Right ventricle myocardium superior (tissue), 1 donor: ENCODE results near the gene CHMP4A. TPM values are rescaled to one million over a fixed set of nuclear protein-coding genes. Genes with fewer than 3 reads are reported as not detected.

Experiments used
- ATAC-seq: fragments of 200-7000 bp; cut with Tn5 transposase; one replicate; pipeline ENCODE4 v1.9.1; 2020; ENCODE audit warnings: mild to moderate bottlenecking; ENCODE audit not compliant: poor library complexity
- DNase-seq: peaks from one replicate; pipeline ENCODE4 v3.0.0-alpha.2; 2020
- intact Hi-C: fragments of 100-400 bp; cut with DNase I; formaldehyde crosslinking; loops from one replicate; pipeline ENCODE4 v1.11.2; 2022
- long read RNA-seq: library from polyadenylated mRNA; unstranded; transcript quantifications from one replicate; pipeline ENCODE4 v2.0.0, GENCODE V29; 2021
- total RNA-seq: library from RNA; stranded (reverse); fragmentation: NEBNext Ultra II Directional; extraction: Animal tissue kit (Norgen Biotek cat#: 25700); gene quantifications from one replicate; pipeline ENCODE4 v1.2.1, GENCODE V29; 2021
- donor health status: DM: no; HTN: yes; CAD: no; lungs with severe emphysema.

CHMP4A gene
- total RNA-seq: 26.6 TPM
- long read RNA-seq, transcript CHMP4A-201 (6 exons, 1,393 nt): major isoform, 32 of 38 reads
- long read RNA-seq, partial matches to known transcripts: 1 of 38 reads
- long read RNA-seq, other reads (novel, unspliced or antisense): 5 of 38 reads

- intact Hi-C loops: no loop called here
- peak; percentile 92 for ATAC-seq
- peak; percentile 98 for DNase-seq
These were observed at the start of gene CHMP4A for GRCh38 chr14:24212924-24213865. CHMP4A (minus strand) TSS chr14:24213488; CDS start chr14:24213439, 49 bp downstream.

GRCh38 chr14:24261969-24262327 is 48.7 kb upstream of the CHMP4A start:
- ATAC-seq (no peak), DNase-seq (no peak)
- intact Hi-C loops: no loop called here

GRCh38 chr14:24261256-24261968 is 48.1 kb upstream of the CHMP4A start:
- DNase-seq: no peak
- ATAC-seq: no peak
- intact Hi-C loops: no loop called here

GRCh38 chr14:24260780-24261157 is 47.5 kb upstream of the CHMP4A start:
- DNase-seq (no peak), ATAC-seq (no peak)
- intact Hi-C loops: no loop called here

- ATAC-seq: no peak
- intact Hi-C loops: no loop called here
These were observed 46.9 kb upstream of the CHMP4A start for GRCh38 chr14:24260026-24260779.

GRCh38 chr14:24259282-24260025 is 46.2 kb upstream of the CHMP4A start:
- ATAC-seq: no peak
- no peak for DNase-seq
- intact Hi-C loops: loop anchor here (5.0 kb wide), 1 partner anchor 33 kb away; no protein-coding TSS in a partner anchor

More at GRCh38 chr14:24260026-24260779, 46.9 kb upstream of the CHMP4A start:
- no peak for DNase-seq

GRCh38 chr14:24258548-24259265 is 45.4 kb upstream of the CHMP4A start:
- ATAC-seq: no peak
- intact Hi-C loops: loop anchor here (5.0 kb wide), 1 partner anchor 34 kb away; no protein-coding TSS in a partner anchor
- no peak for DNase-seq

- ATAC-seq (no peak), DNase-seq (no peak)
These were observed 44.8 kb upstream of the CHMP4A start for GRCh38 chr14:24258119-24258518.

GRCh38 chr14:24256960-24257359 is 43.7 kb upstream of the CHMP4A start:
- intact Hi-C loops: loop anchor here (5.0 kb wide), 1 partner anchor 35 kb away; no protein-coding TSS in a partner anchor
- no peak for ATAC-seq

More at GRCh38 chr14:24258119-24258518, 44.8 kb upstream of the CHMP4A start:
- intact Hi-C loops: loop anchor here (5.0 kb wide), 1 partner anchor 34 kb away; no protein-coding TSS in a partner anchor

GRCh38 chr14:24255931-24256711 is 42.8 kb upstream of the CHMP4A start:
- DNase-seq (no peak), ATAC-seq (no peak)
- intact Hi-C loops: loop anchor here (5.0 kb wide), 1 partner anchor 36 kb away; no protein-coding TSS in a partner anchor

More at GRCh38 chr14:24256960-24257359, 43.7 kb upstream of the CHMP4A start:
- no peak for DNase-seq

GRCh38 chr14:24255438-24255837 is 42.1 kb upstream of the CHMP4A start:
- DNase-seq (no peak), ATAC-seq (no peak)
- intact Hi-C loops: loop anchor here (5.0 kb wide), 1 partner anchor 37 kb away; no protein-coding TSS in a partner anchor

GRCh38 chr14:24254630-24255392 is 41.5 kb upstream of the CHMP4A start:
- ATAC-seq (no peak), DNase-seq (no peak)
- intact Hi-C loops: loop anchor here (5.0 kb wide), 1 partner anchor 37 kb away; no protein-coding TSS in a partner anchor

GRCh38 chr14:24253936-24254335 is 40.6 kb upstream of the CHMP4A start:
- DNase-seq: no peak
- ATAC-seq: no peak

GRCh38 chr14:24252289-24253124 is 39.2 kb upstream of the CHMP4A start:
- ATAC-seq (no peak), DNase-seq (no peak)
- intact Hi-C loops: no loop called here

More at GRCh38 chr14:24253936-24254335, 40.6 kb upstream of the CHMP4A start:
- intact Hi-C loops: no loop called here

- intact Hi-C loops: no loop called here
- DNase-seq: no peak
- ATAC-seq: no peak
These were observed 38.6 kb upstream of the CHMP4A start for GRCh38 chr14:24251880-24252288.
